Measurements from ENCODE around the gene MYOG.

DNA sequence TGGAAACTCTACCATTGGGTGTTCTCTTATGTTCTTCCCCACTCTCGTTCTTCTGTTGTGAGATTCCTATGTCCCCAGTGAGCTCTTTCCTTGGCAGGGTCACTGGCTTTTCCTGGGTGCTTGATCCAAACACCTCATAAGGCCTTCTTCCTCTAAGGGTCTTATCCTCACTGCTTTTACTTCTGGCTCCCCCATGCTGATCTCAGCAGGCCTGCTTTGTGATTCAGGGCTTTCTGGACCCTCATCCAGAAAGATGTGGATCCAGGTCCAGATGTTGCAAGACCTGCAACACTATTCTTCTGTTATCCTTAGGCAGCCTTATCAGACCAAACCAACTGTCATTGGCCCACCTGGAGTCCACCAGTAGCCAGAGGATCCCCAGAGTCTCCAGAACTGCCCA is 11.2 kb upstream of the MYOG start:
- TF ChIP-seq GATA2 (IDR thresholded peaks at IDR 0.05; ENCODE audit: low read depth, low read length): no peak
- no peak for TF ChIP-seq GATA3 (IDR thresholded peaks at IDR 0.05; ENCODE audit: low read depth, low read length)

All from SH-SY5Y (cell line).